NOMO-1 (cell line): ENCODE results near the gene WWP2.
A peak's percentile ranks its signal among the peaks of the same experiment; 100 is the strongest.
"Not testable (repeated sequence)": the region's sequence is repeated elsewhere in the genome, so short reads cannot be mapped to it uniquely, and the experiment has no call there.

ENCODE experiments used
- DNase-seq, 2 experiments: peaks; one replicate each; lab custom pipeline; 2025; ENCODE audit not compliant: unreplicated experiment in 2 of 2; lab: John Stamatoyannopoulos, UW

WWP2 gene

DNA sequence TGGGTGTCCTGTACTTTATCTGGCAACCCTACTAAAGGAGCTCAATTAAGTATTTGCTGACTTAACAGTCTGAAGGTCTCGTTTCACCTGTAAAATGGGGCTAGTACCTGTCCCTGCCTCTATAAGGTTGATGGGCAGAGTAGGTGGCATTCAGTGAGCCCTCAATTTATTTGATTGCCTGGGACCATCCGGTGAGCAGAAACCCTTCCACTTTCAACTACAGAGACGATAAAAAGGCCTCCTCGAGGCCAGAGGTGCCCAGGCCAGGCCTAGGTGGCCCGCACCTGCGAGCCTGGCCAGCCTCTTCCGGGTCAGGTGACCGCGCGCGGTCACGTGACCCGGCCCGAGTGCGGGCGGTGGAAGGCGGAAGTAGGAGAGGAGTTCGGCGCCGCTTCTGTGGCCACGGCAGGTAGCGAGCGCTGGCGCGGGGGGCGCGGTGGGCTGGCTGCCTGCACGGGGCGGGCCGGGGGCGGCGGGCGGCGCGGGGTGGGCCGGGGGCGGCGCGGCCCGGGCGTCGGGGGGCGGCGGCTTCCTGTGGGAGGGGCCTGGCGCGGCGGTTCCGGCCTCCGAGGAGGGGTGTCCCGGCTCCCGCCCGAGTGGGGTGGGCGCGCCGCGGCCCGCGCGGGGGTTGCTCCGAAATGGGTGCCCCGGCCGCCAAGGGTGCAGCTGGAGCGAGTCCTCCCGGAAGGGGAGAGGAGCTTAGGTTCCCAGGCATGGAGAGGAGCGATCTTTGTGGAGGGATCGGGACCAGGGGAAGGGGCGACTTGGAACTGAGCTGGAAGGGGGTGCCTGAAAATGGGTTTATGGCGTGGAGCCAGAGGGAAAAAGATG is at the start of gene WWP2:
TSS of gene WWP2 (plus strand) at position 350 of the 831 bp plus-strand sequence. CDS start 24,679 bp downstream, outside the sequence.
- DNase-seq = peak; percentile 71 to 74

DNA sequence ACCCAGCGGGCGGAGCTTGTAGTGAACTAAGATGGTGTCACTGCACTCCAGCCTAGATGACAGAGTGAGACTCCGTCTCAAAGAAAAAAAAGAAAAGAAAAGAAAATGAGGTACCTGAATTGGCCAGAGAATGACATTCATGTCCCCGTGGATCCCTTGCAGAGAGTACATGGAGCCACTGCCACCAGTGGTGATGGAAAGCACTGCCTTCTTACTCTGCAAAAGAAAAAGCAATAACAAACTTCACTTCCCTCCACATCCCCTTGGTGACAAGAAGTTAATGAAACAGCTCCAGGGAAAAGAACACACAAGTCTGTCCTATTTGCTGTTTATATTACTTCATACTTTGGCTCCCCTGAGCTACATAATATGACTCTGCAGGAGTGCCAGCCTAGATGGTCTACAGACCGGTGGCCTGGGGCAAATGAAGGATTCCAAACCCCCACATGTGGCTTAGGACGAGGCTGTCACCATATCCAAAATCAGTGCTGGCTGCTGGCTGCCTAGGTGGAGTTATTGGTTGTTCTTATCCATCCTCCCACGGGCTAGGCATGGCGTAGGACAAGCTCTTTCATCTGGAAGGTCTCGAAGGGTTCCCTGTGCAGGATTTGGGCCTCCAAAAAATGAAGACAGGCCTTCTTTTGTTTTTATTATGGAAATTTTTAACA is 49.1 kb upstream of the WWP2 start:
- DNase-seq = no peak

DNA sequence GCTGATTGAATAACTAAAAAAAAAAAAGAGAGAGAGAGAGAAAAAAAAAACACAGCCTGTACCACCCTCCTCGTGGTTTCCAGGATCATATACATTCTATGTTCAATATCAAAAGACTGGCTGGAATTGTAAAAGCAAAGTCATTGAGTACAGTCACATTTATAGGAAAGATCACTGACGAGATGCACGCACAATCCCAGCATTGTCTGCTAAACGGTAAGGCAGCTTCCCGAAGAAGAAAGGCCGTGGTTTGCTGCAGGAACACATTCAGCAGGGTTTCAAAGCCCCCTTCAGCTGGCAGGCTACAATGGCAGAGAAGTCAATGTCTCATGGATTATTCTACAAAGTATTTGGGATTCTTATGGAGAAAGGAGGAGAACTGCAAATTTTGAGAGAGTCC is 45.1 kb upstream of the WWP2 start:
- DNase-seq = no peak

DNA sequence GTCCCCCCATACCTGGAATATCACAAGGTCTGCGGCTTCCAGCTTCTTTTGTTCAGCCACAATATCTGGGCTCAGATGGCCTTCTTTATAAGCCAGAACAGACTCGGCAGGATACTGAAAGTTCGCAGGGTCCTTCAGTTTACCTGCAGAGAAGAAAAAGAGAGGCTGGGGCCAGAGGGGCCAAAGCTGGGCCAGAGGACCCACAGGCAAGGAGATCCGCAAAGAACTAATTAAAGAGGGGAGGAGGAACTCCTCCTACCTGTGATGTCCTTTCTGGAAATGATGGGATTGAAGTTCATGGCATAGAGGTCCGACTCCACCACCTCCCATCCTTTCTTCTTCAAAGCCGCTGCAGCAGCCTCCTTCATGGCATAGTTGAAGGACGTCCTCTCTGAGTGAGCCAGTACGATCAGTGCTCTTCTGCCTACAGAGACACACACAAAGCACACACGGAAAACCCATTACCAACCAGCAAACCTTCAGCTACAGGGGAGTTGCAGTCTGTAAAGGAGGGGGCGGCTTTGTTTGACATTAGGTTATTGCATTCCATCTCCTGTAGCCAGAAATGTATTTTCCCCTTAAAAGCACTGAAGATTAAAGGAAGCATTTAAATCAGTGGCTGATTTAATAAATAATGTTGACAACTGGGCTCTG is 43.9 kb upstream of the WWP2 start:
- no peak for DNase-seq

DNA sequence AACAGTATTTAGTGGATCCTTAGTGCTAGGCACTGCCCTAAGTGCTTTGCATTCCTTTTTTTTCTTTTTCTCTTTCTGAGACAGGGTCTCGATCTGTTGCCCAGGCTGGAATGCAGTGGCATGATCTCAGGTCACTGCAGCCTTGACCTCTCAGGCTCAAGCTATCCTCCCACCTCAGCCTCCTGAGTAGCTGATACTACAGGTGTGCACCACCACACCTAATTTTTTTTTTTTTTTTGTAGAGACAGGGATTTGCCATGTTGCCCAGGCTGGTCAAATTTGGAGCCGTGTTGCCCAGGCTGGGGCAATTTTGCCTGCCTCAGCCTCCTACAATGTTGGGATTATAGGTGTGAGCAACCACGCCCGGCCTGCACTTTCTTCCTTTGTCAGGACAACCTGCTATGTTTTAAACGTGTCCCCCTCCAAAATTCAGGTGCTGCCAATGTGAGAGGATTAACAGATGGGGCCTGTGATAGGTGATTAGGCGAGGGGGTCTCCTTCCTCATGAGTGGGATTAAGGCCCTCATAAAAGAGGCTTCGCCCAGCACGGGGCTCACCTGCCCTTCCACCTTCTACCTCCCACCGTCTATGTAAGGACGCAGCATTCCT is 41.2 kb upstream of the WWP2 start:
- DNase-seq = no peak

DNA sequence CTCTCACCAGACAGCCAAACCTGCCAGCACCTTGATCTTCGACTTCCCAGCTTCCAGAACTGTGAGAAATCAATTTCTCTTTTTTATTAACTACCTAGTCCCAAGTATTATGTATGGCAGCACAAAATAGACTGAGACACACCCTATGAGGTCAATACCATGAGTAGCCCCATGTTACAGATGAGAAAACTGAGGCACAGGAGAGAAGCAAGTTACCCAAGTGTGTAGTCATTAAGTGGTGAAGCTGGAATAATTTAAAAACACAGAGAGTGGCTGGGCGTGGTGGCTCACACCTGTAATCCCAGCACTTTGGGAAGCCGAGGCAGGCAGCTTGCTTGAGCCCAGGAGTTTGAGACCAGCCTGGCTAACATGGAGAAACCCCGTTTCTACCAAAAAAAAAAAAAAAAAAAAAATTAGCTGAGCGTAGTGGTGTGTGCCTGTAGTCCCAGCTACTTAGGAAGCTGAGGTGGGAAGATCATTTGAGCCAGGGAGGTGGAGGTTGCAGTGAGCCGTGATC is 40.6 kb upstream of the WWP2 start:
- no peak for DNase-seq

DNA sequence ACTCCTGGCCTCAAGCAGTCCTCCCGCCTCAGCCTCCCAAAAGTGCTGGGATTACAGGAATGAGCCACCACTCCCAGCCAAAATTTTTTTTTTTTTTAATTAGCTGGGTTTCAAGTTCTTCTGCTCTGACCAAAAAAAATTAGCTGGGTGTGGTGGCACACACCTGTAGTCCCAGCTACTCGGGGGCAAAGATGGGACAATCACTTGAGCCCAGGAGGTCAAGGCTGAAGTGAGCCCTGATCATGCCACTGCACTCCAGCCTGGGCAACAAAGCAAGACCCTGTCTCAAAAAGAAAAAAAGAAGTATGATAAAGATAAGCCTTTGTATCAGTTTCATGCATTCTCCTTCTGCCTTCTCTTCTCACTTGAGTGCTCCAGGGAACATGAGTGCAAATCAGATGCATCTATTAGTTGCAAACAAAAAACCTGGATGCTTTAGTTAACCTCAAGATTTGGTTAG is 37.7 kb upstream of the WWP2 start:
- no peak for DNase-seq

DNA sequence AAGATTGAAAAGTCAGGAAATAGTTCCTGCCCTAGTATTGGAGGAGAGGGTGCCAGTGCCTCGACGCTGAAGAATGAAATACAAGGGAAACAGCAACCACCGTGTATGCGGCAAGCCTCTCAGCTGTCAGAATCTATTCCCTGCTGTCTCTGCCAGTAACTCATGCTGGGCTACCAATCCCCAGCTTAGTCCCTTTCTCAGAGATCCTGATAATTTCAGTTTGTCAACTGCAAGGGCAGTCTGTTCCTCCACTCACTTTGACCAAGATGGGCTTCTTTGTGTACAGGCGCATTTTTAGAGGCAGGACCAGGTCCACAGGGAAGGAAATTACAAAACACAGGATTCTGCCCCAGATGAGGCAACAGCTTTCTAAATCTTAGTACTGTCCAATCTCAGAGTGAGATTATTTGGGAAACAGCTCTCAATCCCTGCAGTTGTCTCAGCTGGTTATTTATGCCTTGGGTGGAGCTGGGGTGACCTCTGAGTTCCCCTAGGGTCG is 37.1 kb upstream of the WWP2 start:
- peak; percentile 2 to 13 for DNase-seq

DNA sequence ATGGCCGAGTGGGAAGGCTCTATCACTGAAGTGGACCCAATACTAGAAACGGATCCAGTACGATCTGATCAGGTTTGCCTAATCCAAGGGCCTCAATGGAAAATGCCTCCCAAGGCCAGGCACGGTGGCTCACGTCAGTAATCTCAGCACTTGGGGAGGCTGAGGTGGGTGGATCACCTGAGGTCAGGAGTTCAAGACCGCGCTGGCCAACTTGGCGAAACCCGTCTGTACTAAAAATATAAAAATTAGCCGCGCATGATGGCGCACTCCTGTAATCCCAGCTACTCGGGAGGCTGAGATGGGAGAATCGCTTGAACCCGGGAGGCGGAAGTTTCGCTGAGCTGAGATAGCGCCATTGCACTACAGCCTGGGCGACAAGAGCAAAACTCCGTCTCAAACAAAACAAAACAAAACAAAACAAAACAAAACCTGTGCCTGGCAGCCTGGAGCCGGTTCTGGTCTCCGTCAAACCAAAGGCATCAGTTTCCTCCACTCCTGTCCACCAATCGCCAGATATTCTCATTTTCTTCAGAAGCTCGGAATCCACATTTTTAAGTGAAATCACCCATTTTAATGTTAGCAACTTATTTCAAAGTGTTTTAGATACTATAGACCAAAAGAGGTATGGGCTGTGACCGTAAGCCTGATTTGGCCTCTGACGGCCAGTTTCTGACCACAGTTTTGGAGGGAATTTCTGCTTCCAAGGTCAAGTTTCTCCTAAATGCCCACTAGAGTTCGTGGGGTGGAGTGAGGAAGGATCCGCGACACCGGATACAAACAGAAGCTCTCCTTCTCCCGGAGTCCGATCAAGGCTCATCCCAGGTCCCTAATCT is 36.4 kb upstream of the WWP2 start:
- DNase-seq = no peak

DNA sequence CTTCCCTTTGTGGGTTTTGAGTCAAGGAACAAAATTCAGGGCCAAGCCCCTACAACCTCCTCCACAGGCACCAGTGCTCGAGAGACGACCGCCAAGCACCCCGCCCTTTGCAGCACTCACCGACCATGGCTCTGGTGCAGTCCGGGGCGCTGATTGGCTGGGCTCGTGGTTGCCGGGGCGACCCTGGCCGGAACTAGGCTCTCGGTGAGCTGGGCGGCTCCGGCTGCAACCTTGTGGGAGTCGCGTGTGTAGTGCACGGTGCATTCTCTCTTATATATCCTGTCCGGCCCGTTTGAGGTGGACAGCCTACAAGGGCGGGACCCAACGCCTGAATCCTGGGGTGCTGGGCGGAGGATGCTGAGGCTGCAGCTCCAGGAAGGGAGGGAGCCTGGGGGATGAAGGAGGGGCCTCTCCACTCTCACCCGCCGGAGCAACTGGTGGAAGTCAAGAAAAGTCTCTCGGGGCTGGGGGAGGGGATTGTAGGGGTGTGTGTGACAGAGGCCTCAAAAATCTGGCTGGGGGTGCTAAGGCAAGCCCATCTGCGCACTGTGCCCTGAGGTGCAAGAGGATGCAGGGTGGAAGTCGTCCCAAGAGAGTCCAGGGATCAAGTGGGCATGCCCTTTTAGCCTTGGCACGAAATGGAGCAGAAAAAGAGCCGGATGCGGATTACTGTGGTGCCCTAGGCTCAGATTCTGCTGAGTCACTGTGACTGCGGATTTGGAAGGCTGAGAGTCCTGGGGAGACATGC is 35.6 kb upstream of the WWP2 start, which contains the start of gene NQO1:
TSS of gene NQO1 (minus strand) at position 248 of the 748 bp plus-strand sequence. CDS start at position 127, 121 bp downstream.
- peak; percentile 93 to 94 for DNase-seq

DNA sequence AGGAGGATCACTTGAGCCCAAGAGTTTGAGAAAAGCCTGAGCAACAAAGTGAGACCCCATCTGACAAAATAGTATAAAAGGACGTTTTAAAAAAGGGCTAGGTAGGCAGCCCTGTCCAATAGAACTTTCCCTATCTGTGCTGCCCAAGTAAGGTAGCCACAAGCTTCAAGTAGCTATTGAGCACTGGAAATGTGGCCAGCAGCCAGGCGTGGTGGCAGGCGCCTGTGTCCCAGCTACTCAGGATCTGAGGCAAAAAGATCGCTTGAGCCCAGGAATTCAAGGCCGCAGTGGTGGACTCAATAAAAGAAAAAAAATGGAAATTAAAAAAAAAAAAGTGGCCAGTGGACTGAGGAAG is 34.2 kb upstream of the WWP2 start:
- DNase-seq = no peak

DNA sequence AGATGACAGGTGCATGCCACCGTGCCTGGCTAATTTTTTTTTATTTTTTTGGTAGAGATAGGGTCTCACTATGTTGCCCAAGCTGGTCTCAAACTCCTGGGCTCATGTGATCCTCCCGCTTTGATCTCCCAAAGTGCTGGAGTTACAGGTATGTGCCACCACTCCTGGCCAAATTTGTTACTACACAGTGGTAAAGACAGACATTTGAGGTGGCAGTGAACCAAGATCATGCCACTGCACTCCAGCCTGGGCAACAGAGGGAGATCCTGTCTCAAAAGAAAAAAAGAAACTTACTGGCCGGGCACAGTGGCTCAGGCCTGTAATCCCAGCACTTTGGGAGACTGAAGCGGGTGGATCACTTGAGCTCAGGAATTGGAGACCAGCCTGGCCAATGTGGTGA is 33.1 kb upstream of the WWP2 start:
- not testable (repeated sequence) for DNase-seq

DNA sequence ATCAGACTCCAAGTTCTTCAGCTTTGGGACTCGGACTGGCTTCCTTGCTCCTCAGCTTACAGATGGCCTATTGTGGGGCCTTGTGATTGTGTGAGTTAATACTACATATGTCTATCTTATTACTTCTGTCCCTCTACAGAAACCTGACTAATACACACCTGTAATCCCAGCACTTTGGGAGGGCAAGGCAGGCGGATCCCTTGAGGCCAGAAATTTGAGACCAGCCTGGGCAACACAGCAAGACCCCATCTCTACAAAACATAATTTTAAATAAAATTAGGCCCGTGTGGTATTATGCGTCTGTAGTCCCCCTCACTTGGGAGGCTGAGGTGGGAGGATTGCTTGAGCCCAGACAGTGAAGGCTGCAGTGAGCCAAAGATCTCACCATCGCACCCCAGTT is 30.9 kb upstream of the WWP2 start:
- DNase-seq = not testable (repeated sequence)

DNA sequence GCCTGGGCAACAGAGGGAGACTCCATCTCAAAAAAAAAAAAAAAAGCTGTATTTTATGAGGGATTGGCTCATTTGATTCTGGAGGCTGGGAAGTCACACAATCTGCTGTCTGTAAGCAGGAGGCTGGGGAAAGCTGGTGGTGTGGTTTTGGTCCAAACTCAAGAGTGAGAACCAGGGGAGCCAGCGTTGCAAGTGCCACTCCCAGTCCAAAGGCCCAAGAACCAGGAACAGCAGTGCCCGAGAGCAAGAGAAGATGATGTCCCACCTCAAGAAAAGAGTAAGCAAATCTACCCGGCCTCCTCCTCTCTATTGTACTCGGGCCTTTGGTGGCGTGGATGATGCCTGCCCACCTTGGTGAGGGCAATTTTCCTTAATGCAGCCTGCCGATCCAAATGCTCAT is 30.0 kb upstream of the WWP2 start:
- DNase-seq = no peak

DNA sequence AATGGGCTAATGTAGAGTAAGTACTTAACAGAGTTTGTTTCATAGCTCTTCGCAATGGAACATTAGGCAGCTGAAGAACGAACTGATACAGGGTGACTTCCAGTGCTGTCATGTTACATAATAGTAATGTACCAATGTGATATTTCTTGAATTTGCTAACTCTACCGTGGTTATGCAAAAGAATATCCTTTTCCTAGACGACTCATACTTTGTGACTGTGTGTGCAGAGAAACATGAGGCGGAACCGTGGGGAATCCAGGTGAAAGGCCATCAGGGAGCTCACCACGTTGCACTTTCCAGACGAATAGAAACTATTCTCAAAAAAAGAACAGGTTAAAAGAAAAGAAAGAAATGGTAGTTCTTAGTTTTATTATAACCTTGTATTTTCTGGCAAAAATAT is 20.6 kb upstream of the WWP2 start:
- DNase-seq = no peak

DNA sequence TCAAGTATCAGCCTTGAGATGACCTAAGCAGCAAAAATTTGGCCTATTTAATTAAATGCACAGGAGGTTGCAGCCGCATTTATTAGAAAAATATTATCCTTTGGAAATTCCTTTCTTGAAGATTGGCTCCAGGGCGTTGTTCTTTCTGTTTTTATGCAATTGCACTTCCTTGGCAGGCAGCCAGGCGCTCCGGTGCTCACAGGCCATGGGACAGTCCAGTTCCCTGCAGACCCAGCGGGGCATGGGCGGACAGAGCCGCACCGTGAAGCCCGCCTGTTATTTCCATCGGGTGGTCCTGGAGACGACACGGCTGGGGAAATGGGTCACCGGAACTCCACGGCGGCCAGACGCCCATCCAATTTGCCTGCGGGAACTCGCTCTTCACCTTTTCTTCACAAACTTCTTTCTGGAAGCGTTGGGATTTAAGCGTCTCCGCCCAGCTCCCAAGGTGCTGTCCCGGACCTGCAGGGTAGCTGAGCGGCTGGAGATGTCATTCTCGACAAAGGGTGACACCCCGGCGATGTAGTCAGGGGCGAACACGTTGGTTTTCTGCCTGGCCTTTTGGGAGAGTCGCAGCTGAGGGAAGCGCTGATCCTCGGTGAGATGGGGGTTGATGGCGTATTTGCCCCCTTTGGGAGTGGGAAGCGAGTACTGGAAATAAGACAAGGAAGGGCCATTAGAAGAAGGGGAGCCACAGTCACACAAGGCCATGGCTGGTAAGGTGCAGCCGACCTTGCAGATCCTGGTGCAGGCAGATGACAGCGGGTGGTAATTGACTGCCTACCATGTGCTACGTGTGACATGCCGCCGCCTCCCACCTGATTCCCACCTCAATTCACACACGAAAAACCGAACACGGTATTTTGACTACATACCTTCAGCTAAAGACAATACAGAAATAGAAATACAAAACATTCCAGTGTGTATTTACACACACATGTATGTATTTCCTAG is 19.9 kb upstream of the WWP2 start:
- DNase-seq = no peak

DNA sequence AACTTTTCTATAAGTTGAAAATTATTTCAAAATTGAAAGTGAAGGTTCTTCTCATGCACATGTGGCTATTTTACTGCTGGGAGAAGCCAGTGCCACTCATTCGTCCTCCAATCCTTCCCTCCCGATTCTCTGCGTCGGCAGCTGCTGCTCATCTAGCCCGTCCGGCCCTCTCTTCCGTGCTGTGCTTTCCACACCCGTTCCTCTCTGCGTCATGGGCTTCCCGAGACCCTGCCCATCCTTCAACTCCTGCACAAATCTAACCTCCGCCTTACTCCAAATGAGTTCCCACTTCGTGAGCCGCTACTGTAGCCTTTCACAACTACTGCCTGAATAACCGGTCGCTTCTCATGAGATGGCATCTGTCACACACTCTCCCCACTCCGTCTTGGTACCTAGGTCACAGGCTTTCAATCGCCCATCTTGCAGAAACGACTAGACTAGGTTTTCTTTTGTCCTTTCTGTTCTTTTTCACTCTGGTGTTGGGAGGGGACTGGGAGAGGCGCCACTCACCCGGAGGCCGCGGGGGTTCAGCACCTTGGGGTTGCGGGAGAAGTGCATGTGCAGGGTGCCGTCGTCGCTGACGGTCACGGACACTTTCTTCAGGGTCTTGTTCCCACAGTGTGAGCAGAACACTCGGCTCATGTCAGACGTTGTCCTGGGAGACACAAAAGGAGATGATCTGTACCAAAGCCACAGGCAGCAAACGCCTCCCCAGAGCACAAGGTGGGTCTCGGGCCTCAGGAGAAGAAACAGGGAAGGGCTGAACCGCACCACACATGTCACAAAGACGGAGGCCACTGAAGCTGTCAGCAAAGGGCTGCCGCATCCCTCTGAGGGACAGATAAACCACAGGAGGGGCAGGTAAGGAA is 17.5 kb upstream of the WWP2 start:
- no peak for DNase-seq
